Activated CD4-positive, alpha-beta T cell treated with anti-CD3 and anti-CD28 coated beads, Interleukin-2, amount 50 U/mL, for 24 hours (primary cell): ENCODE measurements around the gene SEMG1.
A peak's percentile ranks its signal among the peaks of the same experiment; 100 is the strongest.

Experiments
- DNase-seq, 2 donors: peaks; one replicate each; pipeline ENCODE4 v3.0.0-alpha.2; 2020; ENCODE audit warnings: low read depth in 1 of 2, low spot score in 1 of 2

SEMG1 gene

GRCh38 chr20:45218636-45219035, 11.8 kb downstream of the SEMG1 start:
- no peak for DNase-seq

- DNase-seq: no peak
Measured at GRCh38 chr20:45221076-45221475, 14.2 kb downstream of the SEMG1 start, which contains the start of gene SEMG2. Gene SEMG2 (plus strand): TSS chr20:45221373. CDS start chr20:45221390, 17 bp downstream.

GRCh38 chr20:45223136-45223535, 16.3 kb downstream of the SEMG1 start:
- no peak for DNase-seq

GRCh38 chr20:45226287-45226686, 19.5 kb downstream of the SEMG1 start:
- DNase-seq: no peak

DNA sequence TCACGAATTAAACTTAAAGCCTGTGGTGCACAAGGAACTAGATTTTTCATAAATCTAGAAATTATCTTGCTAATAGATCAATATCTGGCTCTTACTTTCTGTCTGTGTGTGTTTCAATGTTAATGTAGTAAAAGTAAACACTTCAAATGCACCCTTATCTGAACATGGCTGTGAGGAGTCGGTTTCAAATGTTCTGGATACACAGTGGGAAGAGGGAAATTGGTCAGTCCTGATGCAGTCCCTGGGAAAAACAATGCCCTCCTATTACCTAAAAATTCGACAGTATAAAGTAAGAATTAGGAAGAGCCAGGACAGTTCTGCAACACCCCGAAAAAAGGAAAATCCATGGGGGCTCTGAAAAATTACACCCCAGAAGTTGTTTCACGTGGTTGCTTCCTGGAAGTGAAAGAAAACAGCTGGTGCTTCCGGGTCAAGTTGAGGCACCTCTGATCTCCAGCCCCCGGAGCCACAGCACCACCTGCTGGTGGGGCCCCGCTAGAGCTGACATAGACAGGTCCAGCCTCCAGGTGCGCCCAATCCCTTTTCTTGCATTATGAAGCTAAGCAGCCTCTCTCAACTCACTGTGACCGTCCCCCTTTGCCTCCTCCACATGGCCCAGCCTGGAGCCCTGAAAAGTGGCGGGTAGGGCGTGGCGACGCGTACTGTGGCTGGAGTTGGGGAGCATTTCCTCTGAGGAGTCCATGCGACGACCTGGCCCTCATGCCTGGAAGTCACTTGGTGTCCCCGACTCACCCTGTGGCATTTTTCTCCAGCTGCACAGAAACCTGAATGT, 22.6 kb downstream of the SEMG1 start:
- DNase-seq: peak in 1 of 2 donors; percentile 28

DNA sequence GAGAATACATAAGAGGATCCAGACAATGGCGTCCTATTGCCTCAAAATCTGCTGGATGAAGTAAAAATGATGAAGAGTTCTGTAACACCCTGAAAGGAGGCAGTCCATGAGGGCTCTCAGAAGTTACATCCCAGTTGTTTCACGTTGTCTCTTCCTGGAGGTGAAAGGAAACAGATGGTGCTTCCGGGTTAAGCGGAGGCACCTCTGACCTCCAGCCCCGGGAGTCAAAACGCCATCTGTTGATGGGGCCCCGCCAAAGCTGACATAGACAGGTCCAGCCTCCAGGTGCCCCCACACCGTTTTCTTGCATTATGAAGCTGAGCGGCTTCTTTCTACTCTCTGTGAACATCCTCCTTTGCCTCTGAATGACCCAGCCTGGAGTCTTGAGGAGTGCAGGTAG, 23.8 kb downstream of the SEMG1 start:
- no peak for DNase-seq

GRCh38 chr20:45235995-45236394, 29.2 kb downstream of the SEMG1 start:
- DNase-seq: no peak

DNA sequence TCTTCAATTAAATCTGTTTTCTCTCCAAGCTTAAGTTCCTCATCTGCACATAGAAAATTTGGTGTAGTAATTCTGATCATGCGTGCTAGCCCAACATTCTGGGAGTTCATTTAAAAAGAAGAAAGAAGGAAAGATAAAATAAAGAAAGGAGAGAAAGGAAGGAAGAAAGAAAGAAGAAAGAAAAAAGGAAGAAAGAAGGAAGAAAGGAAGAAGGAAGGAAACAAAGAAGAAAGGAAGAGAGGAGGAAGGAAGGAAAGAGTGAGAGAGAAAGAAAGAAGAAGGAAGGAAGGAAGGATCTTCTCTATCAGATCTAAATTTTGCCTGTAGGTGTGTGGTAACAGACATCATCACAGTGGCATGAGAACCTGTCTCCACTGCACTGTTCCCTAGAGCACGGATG, 31.3 kb downstream of the SEMG1 start:
- DNase-seq: no peak

DNA sequence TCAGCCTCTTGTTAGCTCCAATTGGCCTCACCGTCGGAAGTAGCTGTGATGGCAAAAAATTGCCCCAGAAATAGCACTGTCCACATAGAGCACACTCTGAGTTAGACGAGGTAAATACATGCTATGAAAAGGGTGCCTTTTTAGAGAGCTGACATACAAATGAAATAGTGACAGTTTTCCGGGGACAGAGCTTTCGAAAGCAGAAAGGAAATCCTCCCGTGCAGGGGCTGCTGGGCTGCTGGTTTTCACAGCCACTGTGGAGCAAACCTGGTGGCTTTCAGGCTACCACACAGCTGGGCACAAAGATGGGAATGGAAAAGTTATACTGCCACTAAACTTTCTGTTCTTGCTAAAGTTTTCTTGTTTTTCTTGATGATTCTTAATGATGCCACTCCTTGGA, 39.3 kb downstream of the SEMG1 start:
- DNase-seq: no peak

- DNase-seq: no peak
Measured at GRCh38 chr20:45247865-45248264, 41.0 kb downstream of the SEMG1 start.

DNA sequence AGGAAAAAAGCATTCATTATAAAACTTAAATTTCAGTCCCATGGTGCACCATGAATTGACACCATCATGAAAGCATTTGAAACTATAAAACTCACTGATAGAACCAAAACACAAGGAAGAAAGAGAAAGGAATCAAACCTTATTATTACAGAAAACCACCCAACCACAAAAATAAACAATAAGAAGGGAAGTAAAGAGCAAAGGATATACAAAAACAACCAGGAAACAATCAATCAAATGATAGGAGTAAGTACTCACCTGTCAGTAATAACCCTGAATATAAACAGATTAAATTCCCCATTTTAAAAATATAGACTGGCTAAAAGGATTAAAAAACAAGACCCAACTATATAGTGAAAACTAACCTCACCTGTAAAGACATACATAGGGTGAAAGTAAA, 41.8 kb downstream of the SEMG1 start:
- DNase-seq: no peak

GRCh38 chr20:45251884-45252560, 45.2 kb downstream of the SEMG1 start:
- no peak for DNase-seq

GRCh38 chr20:45253261-45253660, 46.4 kb downstream of the SEMG1 start:
- no peak for DNase-seq

DNA sequence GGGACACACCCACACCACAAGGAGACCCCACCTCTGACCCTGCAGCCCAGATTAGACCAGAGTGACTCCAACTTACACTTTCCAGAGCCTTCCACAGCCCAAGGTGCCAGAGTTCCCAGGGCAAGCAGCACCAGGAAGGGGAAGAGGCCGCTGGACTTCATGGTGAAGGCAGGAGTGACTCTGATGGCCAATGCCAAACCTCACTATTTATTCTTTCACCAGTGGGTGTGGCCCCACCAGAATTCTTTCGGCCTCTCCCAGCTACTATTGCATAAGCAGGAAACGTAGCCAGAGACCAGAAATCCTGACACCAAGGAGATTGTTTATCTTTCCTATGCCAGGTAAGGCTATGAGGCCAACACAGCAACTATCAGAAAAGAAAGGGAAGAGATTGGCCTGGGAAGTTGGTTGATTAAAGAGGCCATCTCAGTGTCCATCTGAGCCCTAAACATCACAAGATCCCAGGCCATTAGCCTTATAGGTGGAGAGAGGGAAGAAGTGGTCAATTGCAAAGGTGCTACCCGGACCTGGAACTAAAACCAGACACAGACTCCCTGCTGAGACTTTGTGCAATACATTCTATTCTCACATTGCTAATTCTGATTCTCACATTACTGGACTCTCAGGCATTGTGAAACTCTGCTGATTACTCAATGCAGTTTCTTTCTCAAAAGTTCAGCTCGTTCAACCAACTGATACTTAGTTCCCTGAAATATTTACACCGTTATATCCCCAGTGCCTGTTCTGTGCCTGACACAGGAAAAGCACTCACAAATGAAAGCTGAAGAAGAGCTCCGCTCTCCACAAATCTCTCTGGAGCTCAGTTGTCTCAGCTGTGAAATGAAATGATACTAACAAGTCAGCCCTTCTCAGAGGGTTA, 47.8 kb downstream of the SEMG1 start, which contains the start of gene SLPI:
TSS of gene SLPI (minus strand) at position 182 of the 880 bp plus-strand sequence. CDS start at position 161, 21 bp downstream.
- no peak for DNase-seq

- no peak for DNase-seq
Measured at GRCh38 chr20:45257161-45257560, 50.3 kb downstream of the SEMG1 start.

DNA sequence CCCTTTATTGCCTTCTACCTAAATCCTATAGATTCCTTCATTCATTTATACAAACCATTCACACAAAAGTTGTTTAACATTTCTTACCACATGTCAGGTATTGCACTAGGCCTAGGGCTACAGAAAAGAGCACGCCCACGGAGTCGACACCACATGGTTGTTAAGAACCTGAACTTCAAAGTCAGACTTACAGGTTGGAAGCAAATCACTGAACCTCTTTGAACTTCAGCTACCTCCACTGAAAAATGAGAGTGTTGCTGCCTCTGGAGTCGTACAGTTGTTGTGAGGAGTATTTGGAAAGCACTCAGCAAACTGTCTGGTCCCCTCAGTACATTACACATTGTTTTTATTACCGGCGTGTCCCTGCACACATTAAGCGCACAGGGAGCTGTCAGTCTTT, 50.9 kb downstream of the SEMG1 start:
- DNase-seq: no peak

DNA sequence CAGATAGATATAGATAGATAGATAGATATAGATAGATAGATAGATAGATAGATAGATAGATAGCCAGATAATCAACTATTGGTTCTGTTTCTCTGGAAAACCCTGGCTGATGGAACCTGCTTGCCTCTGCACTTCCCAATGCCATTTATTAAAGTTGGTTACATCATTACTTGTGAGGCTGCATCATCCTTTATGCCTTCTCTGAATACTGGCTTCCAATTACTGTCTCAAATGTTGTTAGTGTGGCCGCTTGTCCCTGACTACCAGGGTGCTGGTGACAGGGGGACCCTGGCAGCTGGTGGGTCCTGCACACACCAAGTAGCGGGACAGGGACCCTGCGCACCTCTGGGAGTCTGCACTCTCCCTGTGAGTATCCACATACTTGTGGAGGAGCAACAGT, 51.4 kb downstream of the SEMG1 start:
- DNase-seq: no peak

DNA sequence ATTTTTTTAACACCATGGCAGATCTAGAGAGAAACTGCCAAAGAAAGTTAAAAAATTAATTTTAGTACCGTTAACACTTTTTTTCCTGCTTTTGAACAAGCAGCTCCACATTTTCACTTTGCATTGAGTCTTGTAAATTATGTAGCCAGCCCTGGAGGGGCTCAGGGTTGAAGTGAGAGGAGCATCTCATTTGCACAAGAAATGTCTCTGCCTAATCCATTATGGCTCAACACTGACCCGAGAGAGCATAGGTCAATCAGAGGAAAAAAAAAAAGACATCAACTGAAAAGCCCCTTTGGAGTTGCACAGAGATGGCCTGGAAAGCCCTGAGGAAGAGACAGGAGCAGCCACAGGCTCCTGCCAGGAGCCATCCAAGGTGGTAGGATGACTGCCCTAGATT, 51.8 kb downstream of the SEMG1 start:
- no peak for DNase-seq
